ENCODE data around the gene REC8. TPM values are rescaled to one million over a fixed set of nuclear protein-coding genes. Genes with fewer than 3 reads are reported as not detected.
"Not testable (repeated sequence)": the region's sequence is repeated elsewhere in the genome, so short reads cannot be mapped to it uniquely, and the experiment has no call there.

REC8 gene
- total RNA-seq, 1 experiment from 2014 or later, result 0.54 TPM

GRCh38 chr14:24183014-24183481 is 11.2 kb downstream of the REC8 start:
- no peak for DNase-seq (ENCODE audit: low spot score)

GRCh38 chr14:24184104-24184970 is 12.5 kb downstream of the REC8 start:
- DNase-seq (ENCODE audit: low spot score), result no peak

GRCh38 chr14:24185026-24185425 is 13.1 kb downstream of the REC8 start:
- DNase-seq (ENCODE audit: low spot score), result no peak

- DNase-seq (ENCODE audit: low spot score), result no peak
Observed at GRCh38 chr14:24185741-24186140, 13.9 kb downstream of the REC8 start.

- DNase-seq (ENCODE audit: low spot score), result no peak
Observed at GRCh38 chr14:24186831-24187538, 15.1 kb downstream of the REC8 start.

GRCh38 chr14:24187539-24187915 is 15.6 kb downstream of the REC8 start:
- DNase-seq (ENCODE audit: low spot score), result no peak

GRCh38 chr14:24188251-24189058 is 16.6 kb downstream of the REC8 start, which contains the start of gene IPO4:
IPO4 (minus strand) TSS chr14:24188816; CDS start chr14:24188787, 29 bp downstream.
- peak; percentile 96 for DNase-seq (ENCODE audit: low spot score)

GRCh38 chr14:24189059-24189375 is 17.1 kb downstream of the REC8 start:
- no peak for DNase-seq (ENCODE audit: low spot score)

- no peak for DNase-seq (ENCODE audit: low spot score)
Observed at GRCh38 chr14:24189460-24189859, 17.6 kb downstream of the REC8 start.

GRCh38 chr14:24190416-24190815 is 18.5 kb downstream of the REC8 start:
- no peak for DNase-seq (ENCODE audit: low spot score)

- DNase-seq (ENCODE audit: low spot score), result no peak
Observed at GRCh38 chr14:24192933-24193332, 21.1 kb downstream of the REC8 start.

- no peak for DNase-seq (ENCODE audit: low spot score)
Observed at GRCh38 chr14:24194186-24194872, 22.4 kb downstream of the REC8 start.

GRCh38 chr14:24194873-24195185 is 22.9 kb downstream of the REC8 start:
- no peak for DNase-seq (ENCODE audit: low spot score)

GRCh38 chr14:24195186-24196070 is 23.5 kb downstream of the REC8 start, which contains the start of gene TM9SF1:
TM9SF1 (minus strand) TSS chr14:24195441; CDS start chr14:24195019, 422 bp downstream.
- peak; percentile 85 for DNase-seq (ENCODE audit: low spot score)

GRCh38 chr14:24196071-24197055 is 24.5 kb downstream of the REC8 start:
- no peak for DNase-seq (ENCODE audit: low spot score)

GRCh38 chr14:24197056-24197450 is 25.2 kb downstream of the REC8 start:
- no peak for DNase-seq (ENCODE audit: low spot score)

GRCh38 chr14:24198814-24199524 is 27.1 kb downstream of the REC8 start:
- DNase-seq (ENCODE audit: low spot score), result no peak

GRCh38 chr14:24202538-24202937 is 30.7 kb downstream of the REC8 start:
- not testable (repeated sequence) for DNase-seq (ENCODE audit: low spot score)
